GM12873 (cell line): Measurements from ENCODE around the gene PKD2.

Source experiments
- TF ChIP-seq, protein P1 (sequence below): IDR thresholded peaks from 2 replicates; pipeline ENCODE4 v1.5.1; 2012; ENCODE audit warnings: low read depth, mild to moderate bottlenecking, moderate library complexity, low read length, control low read depth; ENCODE audit not compliant: insufficient read depth; ENCODE audit errors: missing control alignments

Gene PKD2

DNA sequence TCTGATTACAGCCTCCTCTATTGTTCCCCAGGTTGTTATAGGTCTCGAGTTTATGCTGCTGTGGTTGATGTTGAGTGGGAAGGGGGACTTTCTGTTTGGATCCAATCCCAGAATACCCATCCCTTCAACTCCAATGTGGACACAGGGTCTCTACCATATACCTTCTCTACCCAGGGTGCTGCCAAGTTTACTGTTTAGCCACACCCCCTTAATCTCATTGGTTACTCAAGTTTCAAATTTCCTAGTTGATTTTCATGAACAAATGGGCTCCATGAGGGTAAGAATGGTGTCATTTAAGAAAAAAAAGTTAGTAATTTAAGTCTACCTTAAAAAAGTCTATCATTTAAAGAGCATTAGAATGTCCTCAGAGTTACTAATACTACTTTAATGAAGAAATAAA is 35.6 kb upstream of the PKD2 start:
- TF ChIP-seq, protein P1, sequence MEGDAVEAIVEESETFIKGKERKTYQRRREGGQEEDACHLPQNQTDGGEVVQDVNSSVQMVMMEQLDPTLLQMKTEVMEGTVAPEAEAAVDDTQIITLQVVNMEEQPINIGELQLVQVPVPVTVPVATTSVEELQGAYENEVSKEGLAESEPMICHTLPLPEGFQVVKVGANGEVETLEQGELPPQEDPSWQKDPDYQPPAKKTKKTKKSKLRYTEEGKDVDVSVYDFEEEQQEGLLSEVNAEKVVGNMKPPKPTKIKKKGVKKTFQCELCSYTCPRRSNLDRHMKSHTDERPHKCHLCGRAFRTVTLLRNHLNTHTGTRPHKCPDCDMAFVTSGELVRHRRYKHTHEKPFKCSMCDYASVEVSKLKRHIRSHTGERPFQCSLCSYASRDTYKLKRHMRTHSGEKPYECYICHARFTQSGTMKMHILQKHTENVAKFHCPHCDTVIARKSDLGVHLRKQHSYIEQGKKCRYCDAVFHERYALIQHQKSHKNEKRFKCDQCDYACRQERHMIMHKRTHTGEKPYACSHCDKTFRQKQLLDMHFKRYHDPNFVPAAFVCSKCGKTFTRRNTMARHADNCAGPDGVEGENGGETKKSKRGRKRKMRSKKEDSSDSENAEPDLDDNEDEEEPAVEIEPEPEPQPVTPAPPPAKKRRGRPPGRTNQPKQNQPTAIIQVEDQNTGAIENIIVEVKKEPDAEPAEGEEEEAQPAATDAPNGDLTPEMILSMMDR: no peak

DNA sequence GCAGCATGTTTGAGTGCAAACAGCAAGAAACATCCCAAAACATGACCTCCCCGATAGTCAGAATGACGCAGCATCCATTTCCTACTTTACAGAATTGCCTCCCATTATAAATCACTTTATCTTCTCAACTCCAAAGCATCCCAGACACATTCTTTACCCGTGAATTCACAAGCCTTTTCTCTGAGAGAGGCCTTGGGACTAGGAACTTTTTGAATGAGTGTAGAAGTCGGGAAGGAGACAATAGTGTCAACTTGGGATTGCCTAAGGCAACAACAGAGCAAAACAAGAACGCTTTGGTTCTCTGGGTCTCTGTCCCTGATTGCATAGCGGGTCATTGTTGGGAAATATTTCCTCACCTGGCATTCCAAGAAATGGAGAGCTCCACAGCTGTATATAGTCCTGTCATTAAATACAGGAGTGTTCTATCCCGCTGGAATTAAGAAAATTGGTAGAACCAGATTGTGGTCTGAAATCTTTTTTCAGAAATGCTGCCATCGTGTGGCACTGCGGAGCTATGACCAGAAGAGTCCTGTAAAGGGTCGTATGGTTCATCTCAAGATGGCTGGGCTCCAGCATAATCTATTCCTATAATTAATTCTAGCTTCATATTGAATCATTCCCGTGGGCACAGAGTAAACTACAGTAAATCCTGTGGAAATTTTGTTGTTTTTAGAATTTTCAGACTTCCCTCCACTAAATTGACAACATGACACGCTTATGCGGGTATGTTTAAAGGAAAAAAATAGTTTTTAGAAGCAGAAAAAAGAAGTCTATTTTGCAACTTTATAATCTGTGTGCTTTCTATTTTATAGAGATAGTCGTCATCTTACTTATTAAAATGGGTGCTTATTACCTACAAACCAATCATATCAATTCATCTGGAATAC is 33.9 kb upstream of the PKD2 start:
- TF ChIP-seq, protein P1: peak; percentile 78

DNA sequence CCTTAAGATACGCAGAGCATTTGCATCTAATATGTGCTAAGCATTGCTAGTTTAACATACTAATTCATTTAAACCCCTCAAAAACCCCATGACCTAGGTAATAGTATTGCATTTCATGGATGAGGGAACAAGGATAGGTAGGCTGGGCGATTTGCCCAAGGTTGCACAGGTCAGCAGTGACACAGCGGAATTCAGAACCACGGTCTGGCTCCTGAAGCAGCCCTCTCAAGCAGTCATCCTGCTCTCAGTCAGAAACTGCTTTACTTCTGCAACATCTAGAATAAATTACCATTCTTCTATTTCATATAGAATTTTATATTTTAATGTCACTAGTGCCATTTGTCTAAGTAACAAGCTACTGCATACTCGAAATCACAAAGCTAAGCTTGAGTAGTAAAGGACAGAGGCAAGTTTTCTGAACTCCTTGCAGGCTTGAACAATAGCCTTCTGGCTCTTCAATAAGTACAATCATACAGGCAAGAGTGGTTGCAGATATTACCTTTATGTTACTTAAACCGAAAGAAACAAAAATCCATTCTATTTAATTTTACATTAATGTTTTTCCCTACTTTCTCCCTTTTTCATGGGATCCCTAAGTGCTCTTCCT is 32.5 kb upstream of the PKD2 start:
- TF ChIP-seq, protein P1: no peak

DNA sequence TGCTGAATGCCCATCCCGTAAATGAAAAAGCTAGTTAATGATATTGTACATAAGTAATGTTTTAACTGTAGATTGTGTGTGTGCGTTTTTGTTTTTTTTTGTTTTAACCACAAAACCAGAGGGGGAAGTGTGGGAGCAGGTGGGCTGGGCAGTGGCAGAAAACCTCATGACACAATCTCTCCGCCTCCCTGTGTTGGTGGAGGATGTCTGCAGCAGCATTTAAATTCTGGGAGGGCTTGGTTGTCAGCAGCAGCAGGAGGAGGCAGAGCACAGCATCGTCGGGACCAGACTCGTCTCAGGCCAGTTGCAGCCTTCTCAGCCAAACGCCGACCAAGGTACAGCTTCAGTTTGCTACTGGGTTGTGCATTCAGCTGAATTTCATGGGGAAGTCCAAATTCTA is 32.0 kb upstream of the PKD2 start, which contains the start of gene SPP1:
Gene SPP1 (plus strand): TSS at position 249 of the 400 bp plus-strand sequence. CDS start 1,182 bp downstream, outside the sequence.
- TF ChIP-seq, protein P1: no peak

DNA sequence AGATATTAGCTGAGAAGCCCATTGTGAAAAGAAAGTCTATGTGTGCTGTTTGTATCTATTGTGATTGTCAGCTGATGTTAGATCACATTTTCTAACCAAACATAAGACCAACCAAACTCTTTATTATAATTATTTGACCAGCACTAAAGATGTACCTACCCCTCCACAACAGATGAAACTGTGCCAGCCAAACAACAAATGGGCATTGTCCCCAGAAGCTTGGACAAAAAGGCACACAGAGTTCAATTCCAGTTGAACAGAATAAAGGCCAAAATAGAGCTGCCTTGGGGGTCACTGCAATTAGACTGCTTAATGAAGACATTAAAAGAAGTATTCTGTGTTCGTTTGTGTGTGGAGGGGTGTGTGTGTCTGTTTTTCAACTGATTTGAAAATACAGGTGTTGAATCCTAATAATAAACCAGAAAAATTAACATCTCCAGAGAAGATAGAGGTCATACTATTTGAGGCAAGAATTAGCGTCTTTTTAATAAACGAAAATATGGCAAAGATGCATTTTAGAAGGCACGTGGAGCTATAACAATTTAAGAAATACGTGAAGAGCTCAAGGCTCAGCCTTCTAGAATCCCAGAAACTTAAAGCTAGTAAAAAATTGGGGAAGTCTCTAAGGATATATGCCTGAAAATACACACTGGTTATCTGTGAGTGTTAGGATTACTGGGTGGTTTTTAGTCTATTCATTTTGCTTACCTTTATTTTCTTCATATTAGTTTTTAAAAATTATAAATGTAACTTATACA is 29.7 kb upstream of the PKD2 start:
- TF ChIP-seq, protein P1: no peak

DNA sequence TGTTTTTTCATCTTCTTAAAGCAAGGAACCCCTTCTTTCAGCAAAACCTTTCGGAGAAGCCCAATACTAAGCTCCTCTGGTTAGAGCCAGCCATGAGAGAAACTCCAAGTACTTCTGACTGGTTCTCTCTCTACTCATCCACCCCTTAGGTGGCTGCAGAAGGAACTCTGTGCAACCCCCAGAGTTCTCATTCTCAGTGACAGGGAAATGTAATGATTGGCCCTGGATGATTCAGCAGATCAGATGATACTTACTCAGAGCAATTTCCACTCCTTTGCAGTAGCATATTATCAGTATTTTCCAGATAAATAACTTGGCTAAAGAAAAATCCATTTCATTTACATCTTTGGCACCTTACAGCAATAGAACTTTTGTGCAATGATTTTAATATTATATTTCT is 28.8 kb upstream of the PKD2 start:
- TF ChIP-seq, protein P1: no peak

DNA sequence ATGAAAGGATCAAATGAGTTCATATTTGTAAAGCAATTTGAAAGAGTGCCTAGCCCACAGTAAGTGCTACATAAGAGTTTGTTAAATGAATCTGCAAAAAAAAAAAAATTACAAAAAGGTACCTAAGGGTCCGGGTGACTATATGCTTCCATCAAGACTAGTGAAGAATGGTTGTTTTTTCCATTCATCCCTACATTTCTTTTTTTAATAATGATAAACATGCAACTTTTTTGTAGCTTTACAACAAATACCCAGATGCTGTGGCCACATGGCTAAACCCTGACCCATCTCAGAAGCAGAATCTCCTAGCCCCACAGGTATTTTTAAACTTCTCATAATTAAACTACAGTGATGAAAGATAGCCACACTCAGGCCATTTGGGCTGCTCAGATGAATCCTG is 27.6 kb upstream of the PKD2 start:
- TF ChIP-seq, protein P1: no peak
